ENCODE data around the gene FAM124B. TPM values are rescaled to one million over a fixed set of nuclear protein-coding genes. Genes with fewer than 3 reads are reported as not detected.

FAM124B gene
- polyA plus RNA-seq, 1 of the 3 experiments (the other 2 are of a cell fraction) = not detected

DNA sequence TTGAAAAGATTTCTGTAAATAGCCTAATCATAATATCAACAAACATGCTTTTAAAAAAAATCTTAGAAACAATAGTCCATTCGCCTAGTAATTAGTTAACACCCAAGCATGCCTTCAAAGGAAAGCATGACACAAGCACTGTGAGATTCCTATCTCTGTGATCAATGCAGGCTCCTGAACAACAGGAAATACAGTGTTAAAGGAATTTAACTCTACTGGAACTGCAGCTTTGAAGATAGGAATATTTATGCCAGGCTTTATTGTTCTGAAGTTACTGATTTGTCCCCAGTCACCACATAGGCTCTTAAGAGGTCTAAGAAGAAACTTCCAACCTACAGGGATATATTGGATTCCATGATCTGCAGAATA, 15.4 kb upstream of the FAM124B start (continued):
- TF ChIP-seq, protein P1, sequence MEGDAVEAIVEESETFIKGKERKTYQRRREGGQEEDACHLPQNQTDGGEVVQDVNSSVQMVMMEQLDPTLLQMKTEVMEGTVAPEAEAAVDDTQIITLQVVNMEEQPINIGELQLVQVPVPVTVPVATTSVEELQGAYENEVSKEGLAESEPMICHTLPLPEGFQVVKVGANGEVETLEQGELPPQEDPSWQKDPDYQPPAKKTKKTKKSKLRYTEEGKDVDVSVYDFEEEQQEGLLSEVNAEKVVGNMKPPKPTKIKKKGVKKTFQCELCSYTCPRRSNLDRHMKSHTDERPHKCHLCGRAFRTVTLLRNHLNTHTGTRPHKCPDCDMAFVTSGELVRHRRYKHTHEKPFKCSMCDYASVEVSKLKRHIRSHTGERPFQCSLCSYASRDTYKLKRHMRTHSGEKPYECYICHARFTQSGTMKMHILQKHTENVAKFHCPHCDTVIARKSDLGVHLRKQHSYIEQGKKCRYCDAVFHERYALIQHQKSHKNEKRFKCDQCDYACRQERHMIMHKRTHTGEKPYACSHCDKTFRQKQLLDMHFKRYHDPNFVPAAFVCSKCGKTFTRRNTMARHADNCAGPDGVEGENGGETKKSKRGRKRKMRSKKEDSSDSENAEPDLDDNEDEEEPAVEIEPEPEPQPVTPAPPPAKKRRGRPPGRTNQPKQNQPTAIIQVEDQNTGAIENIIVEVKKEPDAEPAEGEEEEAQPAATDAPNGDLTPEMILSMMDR (IDR thresholded peaks at IDR 0.05) = no peak
- TF ChIP-seq FOXJ3 (CRISPR knock-in tag; IDR thresholded peaks at IDR 0.05) = no peak

DNA sequence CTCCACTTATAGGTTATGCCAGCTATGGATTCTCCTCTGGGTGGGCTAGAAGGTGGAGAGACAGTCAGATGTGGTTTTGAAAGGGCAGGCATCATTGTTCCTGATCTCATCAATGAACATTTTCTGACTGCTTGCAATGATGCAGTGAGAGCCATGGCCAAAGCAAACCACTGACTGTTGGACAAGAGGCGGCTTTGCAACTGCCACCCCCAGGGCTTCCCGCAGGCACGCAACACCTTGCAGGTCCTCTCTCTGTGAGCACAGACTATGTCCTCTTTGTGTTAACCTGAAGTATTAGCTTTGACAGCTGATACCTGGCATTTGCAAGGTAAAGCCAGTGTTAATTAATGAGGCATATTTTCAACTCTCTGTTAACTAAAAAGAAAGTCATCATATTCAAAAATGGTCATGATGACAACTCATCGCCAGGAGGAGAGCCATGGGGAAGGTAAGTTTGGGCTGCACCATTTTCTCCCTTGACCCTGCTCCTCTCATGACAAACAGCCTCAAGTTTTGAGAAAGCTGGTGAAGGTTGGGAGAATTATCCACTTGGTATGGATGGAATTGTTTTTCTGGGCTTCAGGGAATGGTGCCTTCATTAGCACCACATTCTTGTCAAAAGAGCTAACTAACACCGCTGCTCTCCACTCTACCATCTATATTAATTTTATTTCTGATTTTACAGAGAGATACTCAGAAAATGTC, 14.9 kb upstream of the FAM124B start:
- Histone ChIP-seq H3K9me2 (no peaks in the 10 kb centered on the region), H3K4me2 (no peak overlapping the region), H3K4me3 (ENCODE audit: low read depth in 2 of 2, low read length in 1 of 2) (no peak overlapping the region), H2AFZ (ENCODE audit: low read depth) (no peak overlapping the region), H3K4me1 (ENCODE audit: control insufficient read depth in 1 of 2, insufficient read depth in 2 of 2, low read depth in 1 of 2, low read length in 1 of 2) (peaks cover 0 to 4% of the 10 kb centered on the region in 2 experiments; a peak in 2 of 4 replicates), H3K9me3 (no peaks in the 10 kb centered on the region; the same call in 1 of the 2 replicates), H3K27ac (ENCODE audit: low read depth in 2 of 2, low read length in 1 of 2) (no peak overlapping the region), H4K20me1 (ENCODE audit: insufficient read depth) (no peaks in the 10 kb centered on the region), H3K9ac (no peak overlapping the region), H3K36me3 (replicated peaks in 1 of 2; ENCODE audit: control insufficient read depth in 1 of 2, insufficient read depth in 2 of 2, low read length in 1 of 2) (no peaks in the 10 kb centered on the region), H3F3A (replicated peaks; ENCODE audit: insufficient read depth) (no peaks in the 10 kb centered on the region), H3K27me3 (ENCODE audit: insufficient read depth) (no peaks in the 10 kb centered on the region), H3K79me2 (ENCODE audit: insufficient read depth) (no peaks in the 10 kb centered on the region)
- DNase-seq = no peak
- POLR2A ChIA-PET = no interaction called here
- CTCF ChIA-PET = interaction anchor here (0.6 to 1.1 kb wide), 2 partner anchors 15 to 33 kb away, joined by 3 read pairs; partner anchors contain the start of gene FAM124B
- WGBS (ENCODE audit: low lambda C conversion rate) = 94% methylated on average over 5 of the region's 5 CpGs
- TF ChIP-seq RXRA (IDR thresholded peaks at IDR 0.05; ENCODE audit: borderline replicate concordance, low read depth) = no peak
- no peak for TF ChIP-seq CHD2 (IDR thresholded peaks at IDR 0.05; ENCODE audit: low read length, partially characterized antibody)
- no peak for TF ChIP-seq FOXJ3 (CRISPR knock-in tag; IDR thresholded peaks at IDR 0.05)
- TF ChIP-seq, protein P2, sequence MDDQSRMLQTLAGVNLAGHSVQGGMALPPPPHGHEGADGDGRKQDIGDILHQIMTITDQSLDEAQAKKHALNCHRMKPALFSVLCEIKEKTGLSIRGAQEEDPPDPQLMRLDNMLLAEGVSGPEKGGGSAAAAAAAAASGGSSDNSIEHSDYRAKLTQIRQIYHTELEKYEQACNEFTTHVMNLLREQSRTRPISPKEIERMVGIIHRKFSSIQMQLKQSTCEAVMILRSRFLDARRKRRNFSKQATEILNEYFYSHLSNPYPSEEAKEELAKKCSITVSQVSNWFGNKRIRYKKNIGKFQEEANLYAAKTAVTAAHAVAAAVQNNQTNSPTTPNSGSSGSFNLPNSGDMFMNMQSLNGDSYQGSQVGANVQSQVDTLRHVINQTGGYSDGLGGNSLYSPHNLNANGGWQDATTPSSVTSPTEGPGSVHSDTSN (IDR thresholded peaks at IDR 0.05) = no peak
- TF ChIP-seq, protein P1 (IDR thresholded peaks at IDR 0.05) = no peak
- no peak for TF ChIP-seq MEF2A (IDR thresholded peaks at IDR 0.05; ENCODE audit: borderline replicate concordance, low read depth)
- TF ChIP-seq, protein P3, sequence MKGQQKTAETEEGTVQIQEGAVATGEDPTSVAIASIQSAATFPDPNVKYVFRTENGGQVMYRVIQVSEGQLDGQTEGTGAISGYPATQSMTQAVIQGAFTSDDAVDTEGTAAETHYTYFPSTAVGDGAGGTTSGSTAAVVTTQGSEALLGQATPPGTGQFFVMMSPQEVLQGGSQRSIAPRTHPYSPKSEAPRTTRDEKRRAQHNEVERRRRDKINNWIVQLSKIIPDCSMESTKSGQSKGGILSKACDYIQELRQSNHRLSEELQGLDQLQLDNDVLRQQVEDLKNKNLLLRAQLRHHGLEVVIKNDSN (IDR thresholded peaks at IDR 0.05; ENCODE audit: borderline replicate concordance, low read depth) = no peak
- TF ChIP-seq EZH2phosphoT487 (IDR thresholded peaks at IDR 0.05; ENCODE audit: borderline replicate concordance, low read depth) = no peak
- no peak for TF ChIP-seq RCOR1 (IDR thresholded peaks at IDR 0.05; ENCODE audit: low read length)
- TF ChIP-seq, protein P4, sequence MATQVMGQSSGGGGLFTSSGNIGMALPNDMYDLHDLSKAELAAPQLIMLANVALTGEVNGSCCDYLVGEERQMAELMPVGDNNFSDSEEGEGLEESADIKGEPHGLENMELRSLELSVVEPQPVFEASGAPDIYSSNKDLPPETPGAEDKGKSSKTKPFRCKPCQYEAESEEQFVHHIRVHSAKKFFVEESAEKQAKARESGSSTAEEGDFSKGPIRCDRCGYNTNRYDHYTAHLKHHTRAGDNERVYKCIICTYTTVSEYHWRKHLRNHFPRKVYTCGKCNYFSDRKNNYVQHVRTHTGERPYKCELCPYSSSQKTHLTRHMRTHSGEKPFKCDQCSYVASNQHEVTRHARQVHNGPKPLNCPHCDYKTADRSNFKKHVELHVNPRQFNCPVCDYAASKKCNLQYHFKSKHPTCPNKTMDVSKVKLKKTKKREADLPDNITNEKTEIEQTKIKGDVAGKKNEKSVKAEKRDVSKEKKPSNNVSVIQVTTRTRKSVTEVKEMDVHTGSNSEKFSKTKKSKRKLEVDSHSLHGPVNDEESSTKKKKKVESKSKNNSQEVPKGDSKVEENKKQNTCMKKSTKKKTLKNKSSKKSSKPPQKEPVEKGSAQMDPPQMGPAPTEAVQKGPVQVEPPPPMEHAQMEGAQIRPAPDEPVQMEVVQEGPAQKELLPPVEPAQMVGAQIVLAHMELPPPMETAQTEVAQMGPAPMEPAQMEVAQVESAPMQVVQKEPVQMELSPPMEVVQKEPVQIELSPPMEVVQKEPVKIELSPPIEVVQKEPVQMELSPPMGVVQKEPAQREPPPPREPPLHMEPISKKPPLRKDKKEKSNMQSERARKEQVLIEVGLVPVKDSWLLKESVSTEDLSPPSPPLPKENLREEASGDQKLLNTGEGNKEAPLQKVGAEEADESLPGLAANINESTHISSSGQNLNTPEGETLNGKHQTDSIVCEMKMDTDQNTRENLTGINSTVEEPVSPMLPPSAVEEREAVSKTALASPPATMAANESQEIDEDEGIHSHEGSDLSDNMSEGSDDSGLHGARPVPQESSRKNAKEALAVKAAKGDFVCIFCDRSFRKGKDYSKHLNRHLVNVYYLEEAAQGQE (IDR thresholded peaks at IDR 0.05; ENCODE audit: low read depth, low read length) = no peak
- no peak for TF ChIP-seq SMC3 (IDR thresholded peaks at IDR 0.05; ENCODE audit: low read depth, low read length)
- TF ChIP-seq YY1 (IDR thresholded peaks at IDR 0.05; ENCODE audit: low read depth) = no peak
- TF ChIP-seq, protein P5, sequence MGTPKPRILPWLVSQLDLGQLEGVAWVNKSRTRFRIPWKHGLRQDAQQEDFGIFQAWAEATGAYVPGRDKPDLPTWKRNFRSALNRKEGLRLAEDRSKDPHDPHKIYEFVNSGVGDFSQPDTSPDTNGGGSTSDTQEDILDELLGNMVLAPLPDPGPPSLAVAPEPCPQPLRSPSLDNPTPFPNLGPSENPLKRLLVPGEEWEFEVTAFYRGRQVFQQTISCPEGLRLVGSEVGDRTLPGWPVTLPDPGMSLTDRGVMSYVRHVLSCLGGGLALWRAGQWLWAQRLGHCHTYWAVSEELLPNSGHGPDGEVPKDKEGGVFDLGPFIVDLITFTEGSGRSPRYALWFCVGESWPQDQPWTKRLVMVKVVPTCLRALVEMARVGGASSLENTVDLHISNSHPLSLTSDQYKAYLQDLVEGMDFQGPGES (IDR thresholded peaks at IDR 0.05; ENCODE audit: low read depth, low read length) = no peak
- no peak for TF ChIP-seq RAD21 (IDR thresholded peaks at IDR 0.05; ENCODE audit: low read length)
- TF ChIP-seq TEAD4 (IDR thresholded peaks at IDR 0.05; ENCODE audit: borderline replicate concordance, insufficient read depth) = no peak
- no peak for TF ChIP-seq POLR2AphosphoS5 (IDR thresholded peaks at IDR 0.05; ENCODE audit: low read depth, low read length)
- TF ChIP-seq TAF1 (IDR thresholded peaks at IDR 0.05; ENCODE audit: borderline replicate concordance, low read depth, low read length) = no peak
- TF ChIP-seq EP300 (IDR thresholded peaks at IDR 0.05; ENCODE audit: borderline replicate concordance in 1 of 2, low read depth in 1 of 2, low read length in 1 of 2) = no peak
- TF ChIP-seq JUND (IDR thresholded peaks at IDR 0.05) = no peak
- TF ChIP-seq GABPA (IDR thresholded peaks at IDR 0.05; ENCODE audit: low read depth) = no peak
